K562 treated with DMSO at 1 percent for 24 hours (cell line): Measurements from ENCODE around the gene ZNF428. TPM values are rescaled to one million over a fixed set of nuclear protein-coding genes. Genes with fewer than 3 reads are reported as not detected.

Experiments used
- total RNA-seq: library from RNA; unstranded; fragments of 300-600 nt; gene quantifications from 2 replicates; pipeline ENCODE4 v1.2.3, GENCODE V29; 2022; ENCODE audit warnings: low read depth; ENCODE audit not compliant: insufficient read depth

Gene ZNF428
- total RNA-seq = 82.2 and 85.2 TPM in 2 replicates

GRCh38 chr19:43619262-43620060, at the start of gene ZNF428:
TSS of gene ZNF428 (minus strand) at chr19:43619629. CDS start at chr19:43614304, 5,325 bp downstream.

GRCh38 chr19:43639519-43640423, 20.3 kb upstream of the ZNF428 start, which contains the start of gene CADM4:
TSS of gene CADM4 (minus strand) at chr19:43639850. CDS start at chr19:43639790, 60 bp downstream.

GRCh38 chr19:43611788-43612187, 7.6 kb downstream of the ZNF428 start, which contains the start of gene SRRM5:
TSS of gene SRRM5 (plus strand) at chr19:43612088. CDS start at chr19:43612122, 34 bp downstream.

GRCh38 chr19:43595999-43596841, 23.2 kb downstream of the ZNF428 start, which contains the start of the genes IRGQ and ZNF576:
TSS of gene IRGQ (minus strand) at chr19:43596134. CDS start at chr19:43595338, 796 bp downstream.
TSS of gene ZNF576 (plus strand) at chr19:43596595. CDS start at chr19:43597109, 514 bp downstream.

GRCh38 chr19:43575156-43575950, 44.1 kb downstream of the ZNF428 start, which contains the start of the genes PINLYP and XRCC1:
TSS of gene PINLYP (plus strand) at chr19:43575801. CDS start at chr19:43577192, 1,391 bp downstream.
TSS of gene XRCC1 (minus strand) at chr19:43575527. CDS start at chr19:43575458, 69 bp downstream.

Other genes starting within 250 kb of the ZNF428 start
- gene TEX101, start 204.7 kb downstream of the ZNF428 start, total RNA-seq = 0.81 and 1.0 TPM in 2 replicates
- 1.7 and 2.4 TPM in 2 replicates for gene LYPD3, start 154.0 kb downstream of the ZNF428 start, total RNA-seq
- 24.0 and 27.9 TPM in 2 replicates for gene PHLDB3, start 114.9 kb downstream of the ZNF428 start, total RNA-seq
- gene ETHE1, start 92.4 kb downstream of the ZNF428 start, total RNA-seq = 38.0 and 39.6 TPM in 2 replicates
- 1.6 and 1.7 TPM in 2 replicates for gene ZNF575, start 86.4 kb downstream of the ZNF428 start, total RNA-seq
- 55.8 and 58.5 TPM in 2 replicates for gene XRCC1, start 44.1 kb downstream of the ZNF428 start, total RNA-seq
- gene PINLYP, start 43.8 kb downstream of the ZNF428 start, total RNA-seq = 3.8 and 5.8 TPM in 2 replicates
- gene IRGQ, start 23.5 kb downstream of the ZNF428 start, total RNA-seq = 5.8 and 6.6 TPM in 2 replicates
- gene ZNF576, start 23.0 kb downstream of the ZNF428 start, total RNA-seq = 15.1 and 23.4 TPM in 2 replicates
- gene SRRM5, start 7.5 kb downstream of the ZNF428 start, total RNA-seq = 0.58 and 0.60 TPM in 2 replicates
- 5.5 and 7.5 TPM in 2 replicates for gene CADM4, start 20.2 kb upstream of the ZNF428 start, total RNA-seq
- gene PLAUR, start 50.5 kb upstream of the ZNF428 start, total RNA-seq = 29.6 and 32.2 TPM in 2 replicates
- gene IRGC, start 96.4 kb upstream of the ZNF428 start, total RNA-seq = not detected in 2 replicates
- 35.8 and 36.2 TPM in 2 replicates for gene SMG9, start 135.3 kb upstream of the ZNF428 start, total RNA-seq
- gene KCNN4, start 161.3 kb upstream of the ZNF428 start, total RNA-seq = 9.6 and 13.3 TPM in 2 replicates
- 0.42 and 0.65 TPM in 2 replicates for gene LYPD5, start 182.8 kb upstream of the ZNF428 start, total RNA-seq
- gene ZNF283, start 207.7 kb upstream of the ZNF428 start, total RNA-seq = 2.8 and 4.5 TPM in 2 replicates